GM20000 (cell line): ENCODE measurements around the gene COX7B2.

ENCODE experiments used
- DNase-seq: peaks from one replicate; pipeline ENCODE4 v3.0.0; 2012; ENCODE audit warnings: low spot score
- TF ChIP-seq, protein P1 (sequence below): IDR thresholded peaks from 2 replicates; pipeline ENCODE4 v1.5.1; 2012; ENCODE audit warnings: mild to moderate bottlenecking, control low read depth; ENCODE audit errors: extremely low read depth, missing control alignments

The COX7B2 gene, protein sequence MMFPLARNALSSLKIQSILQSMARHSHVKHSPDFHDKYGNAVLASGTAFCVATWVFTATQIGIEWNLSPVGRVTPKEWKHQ

DNA sequence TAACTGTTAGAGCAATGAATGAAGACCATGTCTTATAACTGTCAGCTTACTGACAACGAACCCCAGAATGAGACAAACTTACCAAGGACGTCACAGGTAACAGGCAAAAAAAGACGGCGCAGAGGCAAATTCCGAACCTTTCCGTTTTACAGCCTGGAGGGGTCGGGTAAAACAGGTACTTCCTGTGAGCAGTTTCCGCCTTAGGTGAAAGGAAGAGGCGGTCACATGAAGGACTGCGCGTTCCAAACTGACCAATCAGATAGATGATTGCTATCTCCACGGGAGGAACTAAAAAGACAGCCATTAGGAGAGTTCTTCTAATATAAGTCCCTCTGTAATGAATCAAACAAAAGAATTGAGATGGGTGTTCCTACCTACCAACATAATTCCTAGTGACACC is at the start of gene COX7B2:
COX7B2 (minus strand) TSS at position 168 of the 400 bp plus-strand sequence. CDS start 174,053 bp downstream, outside the sequence.
- no peak for DNase-seq
- TF ChIP-seq, protein P1, sequence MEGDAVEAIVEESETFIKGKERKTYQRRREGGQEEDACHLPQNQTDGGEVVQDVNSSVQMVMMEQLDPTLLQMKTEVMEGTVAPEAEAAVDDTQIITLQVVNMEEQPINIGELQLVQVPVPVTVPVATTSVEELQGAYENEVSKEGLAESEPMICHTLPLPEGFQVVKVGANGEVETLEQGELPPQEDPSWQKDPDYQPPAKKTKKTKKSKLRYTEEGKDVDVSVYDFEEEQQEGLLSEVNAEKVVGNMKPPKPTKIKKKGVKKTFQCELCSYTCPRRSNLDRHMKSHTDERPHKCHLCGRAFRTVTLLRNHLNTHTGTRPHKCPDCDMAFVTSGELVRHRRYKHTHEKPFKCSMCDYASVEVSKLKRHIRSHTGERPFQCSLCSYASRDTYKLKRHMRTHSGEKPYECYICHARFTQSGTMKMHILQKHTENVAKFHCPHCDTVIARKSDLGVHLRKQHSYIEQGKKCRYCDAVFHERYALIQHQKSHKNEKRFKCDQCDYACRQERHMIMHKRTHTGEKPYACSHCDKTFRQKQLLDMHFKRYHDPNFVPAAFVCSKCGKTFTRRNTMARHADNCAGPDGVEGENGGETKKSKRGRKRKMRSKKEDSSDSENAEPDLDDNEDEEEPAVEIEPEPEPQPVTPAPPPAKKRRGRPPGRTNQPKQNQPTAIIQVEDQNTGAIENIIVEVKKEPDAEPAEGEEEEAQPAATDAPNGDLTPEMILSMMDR, result no peak

DNA sequence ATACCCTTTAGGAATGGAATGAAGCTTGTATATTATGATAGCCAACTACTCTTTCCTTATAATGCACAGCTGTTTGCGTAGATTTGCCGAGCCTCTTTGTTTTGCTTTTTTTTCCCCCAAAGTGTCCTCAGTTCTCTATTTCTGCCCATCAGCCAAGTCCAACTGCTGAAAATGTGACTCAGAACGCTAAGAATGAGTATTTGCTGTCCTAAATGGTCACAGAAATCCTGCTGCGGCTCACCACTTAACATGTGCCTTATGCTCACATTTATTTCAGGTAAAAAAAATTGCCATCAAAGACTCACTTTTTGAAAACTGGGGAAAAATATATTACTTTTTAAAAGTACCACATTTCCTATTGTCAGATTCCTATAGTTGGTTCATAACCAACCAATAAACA is 47.4 kb upstream of the COX7B2 start:
- no peak for DNase-seq
- TF ChIP-seq, protein P1, result no peak

DNA sequence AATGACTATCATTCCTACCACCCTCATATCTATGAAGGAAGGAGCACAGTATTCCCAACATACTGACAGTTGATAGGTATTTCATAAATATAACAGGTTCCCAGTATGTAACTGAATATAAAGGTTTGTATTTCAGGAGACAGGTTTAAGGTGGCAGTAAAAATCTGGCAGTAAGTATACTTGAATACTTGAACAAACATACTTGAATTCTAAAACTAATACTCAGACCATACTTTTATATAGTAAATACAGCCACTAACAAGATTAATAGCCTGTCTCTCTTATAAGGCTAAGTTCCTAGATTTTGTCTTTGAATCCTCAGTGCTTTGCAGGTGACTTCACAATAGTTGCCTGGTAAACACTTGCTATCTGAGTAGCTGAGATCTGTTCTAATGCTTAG is 46.6 kb upstream of the COX7B2 start:
- no peak for DNase-seq
- TF ChIP-seq, protein P1, result no peak

DNA sequence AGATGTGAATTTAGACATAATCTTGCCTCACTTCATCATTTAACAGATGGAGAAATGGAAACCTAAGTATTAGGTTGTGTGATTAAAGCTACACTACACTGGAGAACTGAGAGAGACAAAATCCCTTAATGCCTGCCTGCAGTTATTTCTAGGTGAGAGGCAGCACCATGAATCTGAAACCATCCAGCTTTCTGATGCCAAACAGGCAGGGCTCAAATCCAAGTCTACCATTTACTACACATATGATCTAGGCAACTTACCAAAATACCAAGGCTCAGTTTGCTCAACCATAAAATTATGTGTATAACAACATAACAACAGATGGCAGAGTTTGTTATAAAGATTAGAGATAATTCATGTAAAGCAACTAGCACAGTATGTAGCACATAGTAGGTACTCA is 45.6 kb upstream of the COX7B2 start:
- DNase-seq, result no peak
- TF ChIP-seq, protein P1, result no peak

DNA sequence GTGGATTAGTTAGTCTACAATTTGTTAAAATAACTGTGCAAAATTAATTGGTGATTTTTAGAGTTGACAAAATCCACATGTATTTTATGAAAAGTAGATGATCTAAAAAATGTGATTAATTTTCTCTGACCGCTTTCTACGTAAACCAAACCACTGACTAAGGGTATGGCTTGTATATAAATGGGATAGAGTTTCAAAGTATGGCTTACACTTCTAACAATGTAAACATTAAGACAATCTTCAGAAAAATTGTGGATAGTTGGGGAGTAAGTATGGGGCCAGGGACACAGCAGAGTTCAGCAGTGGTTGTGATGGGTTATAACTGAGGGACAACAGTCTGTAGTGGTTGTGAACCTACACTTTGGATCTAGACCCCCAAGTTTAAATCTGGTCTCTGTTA is 44.5 kb upstream of the COX7B2 start:
- TF ChIP-seq, protein P1, result no peak
- no peak for DNase-seq

DNA sequence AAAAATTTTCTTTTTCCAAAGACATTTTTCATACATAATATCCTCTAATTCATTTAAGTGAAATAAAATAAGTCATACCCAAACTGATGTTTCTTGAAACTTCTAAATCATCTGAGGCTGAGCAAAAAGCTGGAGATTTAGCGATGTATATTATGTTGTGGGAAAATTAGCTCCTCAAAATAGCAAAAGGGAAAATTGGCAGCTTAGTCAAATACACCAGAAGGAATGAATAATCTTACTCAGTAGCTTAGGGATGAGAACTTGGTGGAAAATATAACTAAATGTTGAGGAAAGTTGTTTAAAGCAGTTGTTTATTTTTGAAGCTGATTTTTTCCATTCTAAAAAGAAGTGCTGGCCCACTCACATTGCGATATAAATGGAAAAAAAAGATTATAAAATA is 43.4 kb upstream of the COX7B2 start:
- no peak for DNase-seq
- TF ChIP-seq, protein P1, result no peak

DNA sequence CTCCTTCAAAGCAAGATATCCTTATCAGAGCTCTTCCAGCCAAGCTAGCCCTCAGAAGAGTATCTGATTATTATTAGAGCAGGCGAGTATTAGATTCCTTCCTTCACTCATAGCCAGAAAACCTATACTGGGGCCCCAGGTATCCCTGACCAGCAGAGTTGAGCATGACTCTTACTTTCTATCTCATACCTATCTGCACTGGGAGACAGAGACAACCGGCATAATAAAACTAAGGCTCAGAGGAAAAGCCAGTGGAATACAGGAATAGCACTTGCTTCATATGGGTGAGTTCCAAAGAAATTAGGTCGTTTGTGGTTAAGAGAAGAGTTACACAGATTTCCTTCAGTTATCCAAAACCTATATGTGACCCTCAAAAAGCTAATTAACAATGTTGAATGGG is 41.8 kb upstream of the COX7B2 start:
- DNase-seq, result no peak
- TF ChIP-seq, protein P1, result no peak
